Measurements from ENCODE around the gene ITPR2.

ITPR2 gene

DNA sequence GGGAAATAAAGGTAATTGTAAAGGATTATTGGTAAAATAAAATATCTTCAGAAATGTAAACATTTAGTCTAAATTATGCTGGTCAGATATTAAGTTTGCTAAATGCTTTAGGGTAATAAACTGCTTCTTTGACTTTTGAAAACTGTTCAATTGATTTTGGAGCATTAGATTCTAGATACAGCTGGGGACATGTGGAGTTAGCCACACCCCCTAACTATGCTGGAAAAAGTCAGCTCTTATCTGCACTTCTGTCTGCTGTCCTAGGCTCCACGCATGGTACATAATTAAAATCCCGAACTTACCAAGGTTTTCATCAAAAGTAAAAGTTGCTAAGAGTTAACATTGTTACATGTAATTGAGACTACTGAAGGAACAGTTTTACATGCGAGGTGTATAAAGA lies 78.8 kb downstream of the ITPR2 start:
- no peak for DNase-seq (ENCODE audit: low spot score)

- DNase-seq (ENCODE audit: low spot score) = no peak
Measured at GRCh38 chr12:26751179-26751578, 81.8 kb downstream of the ITPR2 start.

GRCh38 chr12:26750531-26751175 lies 82.3 kb downstream of the ITPR2 start:
- DNase-seq (ENCODE audit: low spot score) = no peak

DNA sequence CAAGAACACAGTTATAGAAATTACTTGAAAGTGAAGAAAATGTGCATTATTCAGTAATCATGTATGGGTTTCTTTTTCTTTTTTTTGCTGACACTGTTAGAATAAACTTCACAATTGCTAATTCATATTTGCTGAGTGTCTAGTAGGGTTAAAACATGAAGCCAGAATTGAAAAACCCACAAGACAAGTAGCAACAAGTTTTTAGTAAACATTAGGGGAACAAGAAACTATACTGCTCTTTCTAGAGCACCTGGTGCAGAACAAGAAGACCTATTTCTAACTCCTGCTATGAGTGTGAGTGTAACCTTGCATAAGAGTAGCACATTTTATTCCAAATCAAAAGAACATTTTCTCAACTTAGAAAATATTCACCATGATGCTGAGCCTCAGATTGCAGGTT lies 83.2 kb downstream of the ITPR2 start:
- DNase-seq (ENCODE audit: low spot score) = no peak

DNA sequence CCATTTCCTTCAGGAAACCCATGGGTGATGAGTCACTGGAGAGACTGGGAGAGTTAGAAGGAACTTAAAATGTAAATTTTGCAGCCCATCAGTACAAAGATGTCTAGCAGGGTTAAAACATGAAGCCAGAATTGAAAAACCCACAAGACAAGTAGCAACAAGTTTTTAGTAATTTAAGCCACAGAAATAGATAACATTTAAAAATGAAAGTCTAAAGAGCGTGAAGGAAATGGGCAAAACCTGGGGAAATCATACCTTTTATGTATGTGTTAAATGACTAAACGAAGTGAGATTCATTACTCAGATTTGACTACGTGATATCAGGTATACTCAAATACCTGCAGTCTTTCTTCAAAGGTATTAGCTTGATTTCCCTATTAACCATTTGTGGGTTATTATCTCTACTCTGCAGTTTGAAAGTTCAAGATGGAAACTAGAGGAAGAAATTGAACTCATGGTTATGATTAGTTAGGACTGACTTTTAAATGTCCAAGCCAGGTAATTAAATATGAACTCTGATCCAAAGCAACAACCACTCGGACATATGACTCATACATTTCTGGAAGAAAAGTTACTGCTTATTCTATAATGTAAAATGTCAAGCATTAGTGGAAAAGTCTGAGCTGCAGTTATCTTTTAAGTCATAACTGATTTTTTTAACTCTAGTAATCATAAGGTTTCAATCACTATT lies 84.1 kb downstream of the ITPR2 start:
- DNase-seq (ENCODE audit: low spot score) = no peak

DNA sequence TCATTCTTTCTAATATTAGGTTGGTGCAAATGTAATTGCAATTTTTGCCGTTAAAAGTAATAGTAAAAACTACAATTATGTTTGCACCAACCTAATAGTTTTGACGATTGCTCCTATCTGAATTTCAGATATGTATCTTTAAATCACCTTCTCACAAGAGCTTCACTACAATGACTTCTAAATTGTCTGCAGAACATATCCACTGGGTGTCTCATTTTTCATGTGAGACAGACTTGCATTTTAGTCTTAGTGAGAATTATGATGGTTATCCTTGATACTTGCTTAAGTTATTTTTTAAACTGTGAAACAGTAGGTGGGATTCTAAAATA lies 84.6 kb downstream of the ITPR2 start:
- no peak for DNase-seq (ENCODE audit: low spot score)

DNA sequence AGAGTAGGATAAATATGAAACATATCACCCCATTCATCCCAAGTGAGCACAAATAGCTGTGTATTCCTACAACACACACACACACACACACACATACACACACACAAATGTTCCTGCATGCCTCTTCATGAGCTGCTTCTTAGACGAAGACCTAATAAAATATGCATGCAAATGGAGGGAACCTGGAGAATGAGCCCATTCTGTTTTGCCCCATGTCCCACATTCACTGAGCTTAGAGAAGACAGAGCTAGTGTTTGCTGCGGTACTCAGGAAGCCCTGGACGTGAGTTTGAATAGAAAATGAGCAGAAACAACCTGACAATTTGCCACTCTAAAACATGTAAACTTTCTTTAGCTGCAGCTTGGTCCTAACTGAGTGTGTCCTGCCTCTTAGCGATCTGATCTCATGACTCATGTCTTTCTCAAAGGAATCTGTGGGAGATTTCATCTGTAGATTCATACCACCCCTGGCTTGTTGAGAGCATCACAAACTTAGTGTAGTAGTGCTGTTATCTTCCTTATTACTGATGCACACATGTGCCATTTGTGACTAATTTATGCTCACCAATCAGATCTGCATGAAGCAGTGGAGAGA lies 86.8 kb downstream of the ITPR2 start:
- DNase-seq (ENCODE audit: low spot score) = no peak

- no peak for DNase-seq (ENCODE audit: low spot score)
Measured at GRCh38 chr12:26744697-26745440, 88.1 kb downstream of the ITPR2 start.

DNA sequence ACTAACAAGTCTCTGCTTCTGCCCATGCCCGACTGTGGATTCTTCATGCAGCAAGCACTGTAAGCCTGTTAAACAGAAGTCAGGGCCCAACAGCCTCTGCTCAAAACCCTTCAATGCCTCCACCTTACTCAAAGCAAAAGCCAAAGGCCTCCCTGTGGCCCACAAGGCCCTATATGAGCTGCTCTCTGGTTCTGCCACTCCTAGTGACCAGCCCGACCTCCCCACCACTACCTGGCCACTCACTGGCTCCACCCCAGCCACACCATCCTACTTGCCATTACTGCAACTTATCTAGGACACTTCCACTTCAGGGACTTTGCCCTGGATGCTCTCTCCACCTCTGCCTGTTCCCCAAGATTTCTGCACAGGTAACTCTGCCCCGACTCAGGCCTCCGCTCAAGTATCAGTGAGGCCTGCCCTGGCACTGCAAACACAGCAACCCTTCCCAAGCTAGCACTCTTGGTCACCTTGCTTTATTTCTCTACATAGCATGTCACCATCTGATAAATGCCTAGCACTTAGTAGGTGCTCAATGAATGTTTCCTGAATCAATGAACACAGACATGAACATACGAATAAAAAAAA lies 88.9 kb downstream of the ITPR2 start:
- no peak for DNase-seq (ENCODE audit: low spot score)

DNA sequence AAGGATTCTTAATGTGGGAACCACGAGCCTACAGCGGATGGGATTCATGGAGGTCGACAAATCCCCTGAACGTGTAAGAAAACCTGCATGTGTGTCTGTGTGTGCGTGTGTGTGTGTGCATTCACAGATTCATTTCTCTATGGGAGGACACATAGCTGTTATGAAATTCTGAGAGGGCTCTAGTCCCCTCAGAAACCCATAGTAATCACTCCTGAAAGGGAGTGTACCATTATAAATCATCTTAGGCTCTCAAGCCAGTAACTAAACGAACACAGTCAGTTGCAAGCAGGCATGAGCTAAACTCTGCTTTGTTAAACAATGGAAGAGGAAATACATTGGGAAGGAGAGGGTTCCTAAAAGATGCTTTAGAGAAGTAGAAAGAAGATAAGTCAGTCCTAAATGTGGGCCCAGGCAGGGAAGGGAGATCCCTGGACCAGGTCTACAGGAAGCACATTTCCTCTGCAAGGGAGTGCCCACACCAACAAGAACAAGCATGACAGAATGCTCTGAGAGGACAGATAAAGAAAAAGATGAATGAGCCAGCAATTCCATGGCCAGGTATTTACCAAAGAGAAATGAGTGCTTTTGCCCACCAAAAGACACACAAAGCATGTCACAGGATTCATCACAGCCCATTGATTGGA lies 91.3 kb downstream of the ITPR2 start:
- no peak for DNase-seq (ENCODE audit: low spot score)

GRCh38 chr12:26740991-26741390 lies 92.0 kb downstream of the ITPR2 start:
- DNase-seq (ENCODE audit: low spot score) = no peak

DNA sequence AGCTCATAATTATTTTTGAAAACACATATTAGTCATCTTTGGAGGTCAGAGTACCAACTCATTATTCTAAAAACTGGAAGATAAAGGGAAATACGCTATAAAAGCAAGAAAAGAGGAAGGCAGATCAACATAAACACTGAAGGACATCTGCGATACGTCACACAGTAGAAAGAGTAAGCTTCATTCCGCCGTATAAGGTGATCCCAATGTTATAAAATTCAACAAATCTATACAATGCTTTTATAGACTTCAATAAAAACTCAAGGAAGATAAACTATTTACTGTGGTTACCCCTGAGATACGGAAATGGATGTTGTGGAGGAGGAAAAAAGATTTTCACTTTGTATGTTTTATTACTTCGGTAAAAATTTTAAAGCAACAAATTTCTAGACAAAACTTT lies 92.6 kb downstream of the ITPR2 start:
- no peak for DNase-seq (ENCODE audit: low spot score)

- no peak for DNase-seq (ENCODE audit: low spot score)
Measured at GRCh38 chr12:26737487-26738030, 95.4 kb downstream of the ITPR2 start.

- no peak for DNase-seq (ENCODE audit: low spot score)
Measured at GRCh38 chr12:26736563-26737486, 96.2 kb downstream of the ITPR2 start.

DNA sequence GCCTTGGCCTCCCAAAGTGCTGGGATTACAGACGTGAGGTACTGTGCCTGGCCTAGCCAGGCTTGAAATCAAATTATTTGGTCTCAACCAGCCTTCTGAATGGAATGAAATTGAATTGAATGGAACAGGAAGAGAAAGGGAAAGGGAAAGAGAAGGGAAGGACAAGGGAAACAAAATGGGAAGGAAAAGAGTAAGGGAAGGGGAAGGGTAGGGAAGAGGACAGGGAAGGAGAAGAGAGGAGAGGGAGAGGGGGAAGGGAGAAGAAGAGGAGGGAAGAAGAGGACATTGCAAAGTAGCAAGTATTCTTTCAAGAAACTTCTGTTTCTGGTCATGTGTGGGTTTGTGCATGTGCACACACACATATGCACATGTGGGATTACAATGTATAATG lies 97.8 kb downstream of the ITPR2 start:
- no peak for DNase-seq (ENCODE audit: low spot score)

GRCh38 chr12:26734510-26735248 lies 98.3 kb downstream of the ITPR2 start:
- DNase-seq (ENCODE audit: low spot score) = no peak

DNA sequence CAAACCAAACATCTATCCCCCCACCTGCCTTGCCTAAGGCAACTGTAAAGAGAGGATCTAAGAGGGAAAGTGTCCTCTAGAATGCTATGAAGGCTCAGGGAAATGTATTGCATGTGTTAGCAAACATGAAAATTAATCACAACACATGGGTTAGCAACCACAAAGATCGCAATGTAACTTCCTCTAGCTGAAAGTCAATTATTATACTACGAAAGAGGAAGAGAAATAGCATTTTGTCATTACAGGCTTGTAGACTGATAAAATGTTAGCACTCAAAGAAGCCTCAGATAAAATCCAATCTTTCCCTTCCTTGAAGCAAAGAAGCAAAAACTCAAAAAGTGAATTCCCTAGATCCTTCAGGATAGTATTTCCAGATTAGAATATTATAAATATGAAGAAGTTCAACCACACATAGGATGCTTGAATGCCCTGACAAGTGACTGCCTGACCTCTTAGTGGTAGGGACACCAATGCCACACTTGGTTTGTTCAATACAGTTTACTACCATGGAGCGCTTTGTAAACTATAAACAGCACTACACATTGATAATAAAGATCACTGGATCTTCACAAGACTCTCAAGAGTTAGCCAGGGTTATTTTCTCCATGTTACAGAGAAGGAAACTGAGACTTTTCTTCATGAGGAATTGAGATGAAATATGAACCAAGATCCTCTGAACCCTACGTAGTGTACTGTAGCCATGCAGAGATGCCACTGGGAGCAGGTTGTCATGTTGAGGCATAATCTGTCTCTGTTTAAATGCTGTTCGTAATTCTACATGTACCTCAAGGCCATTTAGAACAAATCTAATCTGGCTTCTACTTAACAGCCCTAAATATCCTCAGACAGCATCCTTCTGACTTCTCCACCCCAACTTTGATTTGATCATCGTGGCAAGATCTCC lies 100.7 kb downstream of the ITPR2 start:
- DNase-seq (ENCODE audit: low spot score) = no peak

DNA sequence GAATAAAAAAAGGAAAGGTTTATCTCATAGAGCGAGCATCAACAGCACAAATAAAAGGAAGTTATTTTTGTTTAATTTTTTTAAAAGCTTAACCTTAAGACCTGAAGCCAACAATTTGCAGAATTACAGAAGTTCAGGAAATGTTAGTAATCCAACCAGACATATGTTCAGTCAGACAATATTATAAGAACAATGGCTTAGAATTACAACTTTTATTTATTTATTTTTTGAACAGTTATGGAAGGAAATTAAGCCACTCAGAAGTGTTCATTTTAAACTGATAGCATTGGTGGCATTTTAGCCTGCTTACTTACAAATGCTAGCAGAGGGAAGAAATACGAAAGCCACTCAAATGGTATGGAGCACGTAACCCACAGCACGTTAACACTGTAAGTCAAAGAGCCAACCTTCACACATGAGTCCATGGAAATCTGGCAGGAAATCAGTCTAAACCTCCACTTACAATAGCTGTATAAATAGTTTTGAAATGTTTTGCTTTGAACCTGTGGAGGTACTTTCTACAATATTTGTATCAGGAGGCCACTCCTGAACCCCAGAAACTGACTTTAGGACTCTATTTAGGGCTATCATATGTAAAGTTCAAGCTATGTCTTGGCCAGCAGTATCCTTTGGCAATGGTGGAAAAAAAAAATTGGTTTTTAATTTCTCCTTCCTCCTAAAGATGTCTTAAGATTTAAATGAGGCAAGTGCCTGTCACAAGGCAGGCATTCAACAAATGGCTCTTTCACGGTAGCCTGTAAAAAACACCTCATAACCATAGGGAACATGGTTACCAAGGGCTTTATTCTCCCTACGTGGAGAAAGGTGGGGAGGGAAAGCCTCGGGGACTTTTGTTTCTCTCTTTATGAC lies 102.3 kb downstream of the ITPR2 start:
- no peak for DNase-seq (ENCODE audit: low spot score)

All from ecto neural progenitor cell (in vitro differentiated cells).